GM15510 (cell line): ENCODE measurements around the gene CEBPG.

Source experiments
- POLR2A ChIP-seq: IDR thresholded peaks from 3 replicates; pipeline ENCODE4 v1.6.1; 2011; ENCODE audit warnings: borderline replicate concordance; ENCODE audit not compliant: insufficient read length; ENCODE audit errors: extremely low read depth

CEBPG gene

DNA sequence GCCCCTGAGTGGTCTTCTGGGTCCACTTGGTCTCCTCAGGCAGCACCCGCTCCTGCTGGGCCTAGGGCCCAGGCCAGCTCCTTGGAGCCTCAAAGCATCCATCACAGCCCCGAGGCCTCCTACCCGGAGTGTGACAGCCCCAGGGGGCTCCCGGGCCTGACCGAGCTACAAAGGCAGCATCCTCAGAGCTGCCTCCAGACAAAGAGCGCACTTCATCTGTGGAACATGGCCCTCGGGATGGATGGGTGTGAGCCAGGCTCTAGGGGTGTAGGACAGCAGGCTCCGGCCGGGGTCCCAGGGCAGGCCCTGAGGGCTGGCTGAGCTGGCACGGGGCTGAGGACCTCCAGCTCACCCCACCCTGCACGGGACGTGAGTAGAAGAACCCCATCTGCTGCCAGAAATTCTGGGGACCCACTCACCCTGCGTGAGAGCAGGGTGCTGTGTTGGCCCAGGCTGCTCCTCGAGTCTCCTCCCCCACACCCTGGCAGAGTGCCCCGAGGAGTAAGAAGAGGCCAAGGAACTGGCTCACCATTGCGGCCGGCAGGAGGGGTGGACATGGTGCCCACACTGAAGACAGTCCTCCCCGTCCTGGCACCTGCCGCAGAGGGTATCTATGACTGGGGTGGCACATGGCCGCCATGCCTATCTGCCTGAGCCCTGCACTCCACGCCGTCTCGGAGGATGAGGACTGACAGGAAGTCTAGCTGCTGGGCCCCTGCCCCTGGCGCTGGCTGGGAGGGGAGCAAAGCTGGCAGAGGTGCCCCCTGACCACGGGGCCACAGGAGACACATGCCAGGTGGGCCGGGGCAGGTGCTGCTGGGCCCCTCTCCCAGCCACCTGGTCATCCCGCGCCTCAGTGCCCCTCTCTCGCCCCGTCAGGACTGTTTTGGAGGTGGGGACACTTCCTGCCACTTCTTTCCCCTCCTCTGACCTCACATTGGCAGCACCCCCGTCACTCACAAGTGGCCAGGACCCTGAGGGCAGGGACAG is 22.3 kb downstream of the CEBPG start:
- no peak for TF ChIP-seq POLR2A

DNA sequence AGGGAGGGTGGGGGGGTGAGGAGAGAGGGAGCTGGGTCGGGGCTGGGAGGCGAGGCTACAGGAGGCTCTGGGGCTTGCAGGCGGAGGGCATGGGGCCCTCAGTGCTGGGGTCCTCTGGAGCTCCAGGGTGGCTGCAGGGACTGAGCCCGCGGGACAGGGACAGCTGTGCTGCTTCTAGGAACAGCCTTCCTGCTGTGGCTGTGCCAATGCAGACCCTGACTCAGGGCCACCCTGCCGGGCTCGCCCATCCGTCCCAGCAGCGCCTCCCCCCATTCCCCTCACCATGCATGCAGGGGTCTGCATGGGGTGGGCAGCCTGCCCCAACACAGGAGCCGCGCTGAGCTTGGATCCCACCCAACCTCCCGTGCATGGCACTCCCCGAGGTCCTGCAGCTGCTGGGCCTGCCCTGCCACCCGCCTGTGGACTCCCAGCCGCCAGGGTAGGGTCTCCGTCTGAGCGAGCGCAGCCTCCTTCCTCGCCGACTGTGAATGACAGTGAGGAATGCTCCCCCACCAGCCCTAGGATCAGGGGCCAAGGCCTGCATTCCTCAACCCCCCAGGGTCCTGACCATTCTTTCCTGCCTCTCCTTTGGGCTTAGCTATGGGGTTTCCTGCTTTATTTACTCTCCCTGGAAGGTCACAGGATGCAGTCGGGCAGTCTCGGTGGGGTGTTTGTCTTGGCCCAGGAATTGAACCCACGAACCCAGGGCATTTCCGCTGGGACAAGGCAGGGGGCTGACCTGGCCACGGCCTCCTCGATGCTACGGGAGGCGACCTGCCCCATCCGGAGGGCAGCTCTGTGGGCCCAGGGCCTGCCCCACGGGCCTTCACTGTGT is 23.4 kb downstream of the CEBPG start:
- TF ChIP-seq POLR2A: no peak

DNA sequence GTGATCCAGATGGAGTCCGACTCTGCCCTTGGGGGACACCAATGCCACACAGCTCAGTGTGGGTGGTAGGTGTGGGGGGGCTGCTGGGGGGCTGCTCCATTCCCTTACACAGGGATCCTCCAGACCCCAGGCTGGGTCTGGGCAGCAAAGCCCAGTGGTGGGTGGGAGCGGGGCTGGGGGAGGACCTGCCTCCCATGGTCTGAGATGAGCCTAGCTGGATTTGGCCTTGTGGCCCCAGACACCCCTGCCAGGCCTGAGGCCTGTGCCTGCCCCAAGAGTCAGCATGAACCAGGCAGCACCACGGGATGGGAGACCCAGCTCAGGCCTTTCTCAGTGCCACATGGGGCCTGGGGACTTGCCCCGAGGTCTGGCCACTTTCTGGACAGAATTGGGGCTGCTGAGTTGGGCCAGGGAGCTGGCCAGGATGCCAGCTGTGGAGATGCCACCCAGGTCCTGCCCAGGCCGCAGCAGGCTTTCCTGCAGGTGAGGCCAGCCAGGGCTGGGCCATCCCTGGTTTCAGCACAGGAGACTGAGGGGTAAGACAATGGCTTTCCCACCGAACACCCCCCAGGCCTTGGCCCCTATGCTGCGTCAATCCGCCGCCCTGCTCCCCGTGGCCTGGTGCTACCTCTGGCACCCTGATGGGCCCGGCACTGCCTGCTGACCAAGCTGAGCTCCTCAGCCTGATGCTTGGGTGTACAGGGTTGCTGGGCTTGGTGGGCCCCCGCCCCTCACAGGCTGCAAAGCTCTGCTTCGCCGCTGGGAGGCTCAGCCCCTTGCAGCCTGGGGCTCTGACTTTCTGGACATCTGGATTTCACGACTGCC is 24.2 kb downstream of the CEBPG start:
- no peak for TF ChIP-seq POLR2A

DNA sequence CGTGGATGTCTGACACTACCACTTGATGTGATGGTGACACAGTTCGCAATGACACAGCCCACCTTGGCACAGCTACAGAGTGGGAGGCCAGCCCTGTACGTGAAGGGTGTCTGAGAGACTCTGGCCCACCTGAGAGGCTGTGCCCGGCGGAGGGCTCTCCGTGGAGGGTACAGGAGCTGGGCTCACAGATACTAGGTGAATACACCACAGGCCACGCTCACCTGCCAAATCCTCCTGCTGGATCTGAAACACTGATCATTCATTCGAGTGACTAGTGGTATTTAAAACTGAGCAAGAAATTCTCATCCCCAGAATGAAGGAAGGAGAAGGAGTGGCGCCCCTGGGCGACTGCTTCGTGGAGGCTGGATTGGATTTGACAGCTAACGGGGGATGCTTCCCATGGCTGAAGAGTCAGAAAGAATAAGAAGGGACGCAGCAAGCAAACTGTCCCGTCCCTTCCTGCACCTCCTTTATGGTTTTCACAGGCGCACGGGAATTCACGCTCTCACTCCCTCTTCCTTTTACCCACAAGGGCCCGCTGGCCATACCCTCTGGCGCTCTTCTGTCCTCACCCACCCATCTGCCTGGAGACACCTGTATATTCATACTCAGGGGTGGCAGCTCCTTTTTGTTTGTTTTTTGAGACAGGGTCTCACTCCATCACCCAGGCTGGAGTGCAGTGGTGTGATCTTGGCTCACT is 25.0 kb downstream of the CEBPG start:
- TF ChIP-seq POLR2A: no peak

DNA sequence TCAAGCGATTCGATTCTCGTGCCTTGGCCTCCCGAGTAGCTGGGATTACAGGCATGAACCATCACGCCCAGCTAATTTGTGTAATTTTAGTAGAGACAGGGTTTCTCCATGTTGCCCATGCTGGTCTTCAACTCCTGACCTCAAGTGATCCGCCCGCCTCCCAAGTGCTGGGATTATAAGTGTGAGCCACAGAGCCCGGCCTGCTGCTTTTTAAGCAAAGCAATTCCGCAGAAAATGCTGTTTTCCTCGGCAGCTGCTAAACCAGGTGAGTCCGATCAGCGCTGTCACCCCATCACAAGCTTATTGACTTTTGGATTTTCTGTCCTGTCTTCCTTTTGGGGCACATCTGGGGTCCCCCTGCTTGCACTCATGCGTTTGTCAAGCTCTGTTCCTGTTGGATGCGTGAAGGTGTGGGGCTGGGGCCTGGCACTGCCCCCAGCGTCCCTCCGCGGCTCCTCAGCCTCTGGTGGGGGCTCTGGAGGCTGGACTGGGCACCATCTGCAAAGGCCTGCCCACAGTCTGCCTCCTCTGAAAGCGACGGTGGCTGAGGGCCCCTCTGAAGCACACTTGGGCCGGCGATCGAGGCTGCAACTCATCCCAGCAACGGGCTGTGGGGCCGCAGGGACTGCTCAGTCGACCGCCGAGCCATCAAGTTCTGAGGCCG is 25.7 kb downstream of the CEBPG start:
- TF ChIP-seq POLR2A: no peak

- no peak for TF ChIP-seq POLR2A
Observed at GRCh38 chr19:33399745-33400681, 26.5 kb downstream of the CEBPG start.

DNA sequence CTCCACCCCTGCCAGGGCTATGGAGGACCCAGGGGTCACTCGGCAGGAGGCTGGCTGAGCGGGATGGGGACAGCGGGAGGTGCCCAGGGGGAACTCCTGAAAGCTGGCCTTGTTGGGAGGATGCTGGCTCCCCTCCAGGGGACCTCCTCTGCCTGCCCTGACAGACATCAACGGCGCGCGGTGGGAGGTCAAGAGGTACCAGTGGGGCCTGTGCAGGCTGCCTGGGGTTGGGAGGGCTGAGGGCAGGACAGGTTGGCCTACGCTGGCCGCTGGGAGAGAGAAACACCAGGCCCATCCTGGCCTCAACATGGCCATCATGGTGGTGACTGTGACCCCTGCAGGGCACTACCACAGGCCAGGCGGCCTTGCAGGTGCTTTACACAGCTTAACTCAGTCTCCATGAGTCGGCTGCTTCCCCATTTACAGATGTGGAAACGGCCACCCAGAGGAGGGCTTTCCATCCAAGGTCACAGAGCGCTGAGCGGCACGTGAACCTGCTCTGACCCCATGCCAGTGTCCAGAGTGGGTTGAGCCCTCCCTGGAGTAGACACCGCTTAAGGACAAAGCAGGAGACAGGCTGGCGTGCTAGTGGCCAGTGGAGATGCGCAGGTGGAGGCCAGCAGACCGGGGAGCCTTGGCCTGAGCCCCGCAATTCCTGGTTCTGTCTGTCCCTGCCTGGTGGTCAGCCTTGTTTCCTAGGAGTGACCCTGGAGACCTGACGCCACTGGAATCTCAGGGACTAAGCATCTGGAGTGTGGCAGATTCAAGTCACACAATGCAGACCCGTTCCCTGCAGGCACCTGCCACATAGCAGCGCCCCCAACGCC is 27.6 kb downstream of the CEBPG start:
- TF ChIP-seq POLR2A: no peak

GRCh38 chr19:33401683-33402420 is 28.3 kb downstream of the CEBPG start:
- no peak for TF ChIP-seq POLR2A

DNA sequence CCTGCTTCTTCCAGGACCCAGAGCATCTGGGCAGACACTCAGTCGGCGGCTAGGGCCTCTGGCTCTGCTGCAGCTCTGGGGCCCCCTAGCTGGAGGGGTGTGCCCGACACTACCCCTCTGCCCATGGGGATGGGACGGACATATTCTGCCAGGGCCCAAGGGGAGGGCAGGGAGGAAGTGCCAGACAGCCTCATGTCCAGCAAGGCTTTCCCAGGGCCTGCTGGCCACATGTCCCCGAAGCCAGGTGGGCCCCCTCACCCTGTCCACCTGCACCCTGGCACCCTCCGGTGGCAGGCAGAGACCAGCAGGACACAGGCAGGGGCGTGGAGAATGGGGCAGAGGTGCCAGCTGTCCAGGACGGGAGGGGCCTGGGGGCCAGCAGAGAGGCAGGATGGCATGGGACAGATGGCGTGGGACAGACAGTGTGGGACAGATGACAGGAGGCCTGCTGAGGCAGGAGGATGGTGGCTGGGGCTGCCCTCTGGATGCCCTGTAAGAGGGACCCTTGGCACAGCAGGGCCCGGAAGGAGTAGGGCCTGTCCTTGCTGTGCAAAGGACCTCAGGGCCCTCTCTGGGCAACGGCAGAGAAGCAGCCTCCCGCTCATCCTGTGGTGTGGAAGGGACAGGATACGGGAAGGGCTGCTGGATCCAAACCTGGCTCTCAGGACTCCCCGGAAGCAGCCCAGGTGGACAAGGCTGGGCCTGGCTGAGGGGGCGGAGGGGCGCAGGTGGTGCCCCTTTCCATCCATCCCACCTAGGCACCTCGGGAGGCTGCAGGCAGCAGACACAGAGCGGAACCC is 29.1 kb downstream of the CEBPG start:
- no peak for TF ChIP-seq POLR2A
